A673 (cell line): ENCODE data around the gene CDC42BPB. TPM values are rescaled to one million over a fixed set of nuclear protein-coding genes. Genes with fewer than 3 reads are reported as not detected.

Experiments used
- BruUV-seq: library from RNA; stranded (reverse); fragments of 400-500 nt; replicated peaks from 2 replicates; lab custom pipeline; 2021; lab: Mats Ljungman, UMichigan
- CTCF ChIA-PET: fragments of 300-600 bp; sonication (Branson Sonifier 250); formaldehyde crosslinking; loops from one replicate; lab custom pipeline; 2022; ENCODE audit warnings: antibody characterized with exemption; lab: Charles Lee
- POLR2A ChIA-PET: fragments of 300-600 bp; sonication (Branson Sonifier 250); formaldehyde crosslinking; loops from one replicate; lab custom pipeline; 2022; ENCODE audit warnings: antibody characterized with exemption; ENCODE audit not compliant: low non-redundant PET; lab: Charles Lee
- DNase-seq: peaks from one replicate; pipeline ENCODE4 v3.0.0-alpha.2; 2015; ENCODE audit warnings: low spot score
- H3K27ac ChIP-seq: fragments of 200-600 bp; sonication (generic); 2 replicates; pipeline ENCODE4 v1.5.1; 2016; ENCODE audit warnings: mixed run types, low read depth, mild to moderate bottlenecking, mixed read lengths, antibody characterized with exemption, low read length; ENCODE audit not compliant: poor library complexity, severe bottlenecking
- H3K27me3 ChIP-seq: fragments of 200-600 bp; sonication (generic); replicated peaks from 2 replicates; pipeline ENCODE4 v1.6.1; 2017; ENCODE audit warnings: mixed run types, low read depth, mild to moderate bottlenecking, mixed read lengths, antibody characterized with exemption, low read length; ENCODE audit not compliant: insufficient read depth, poor library complexity
- H3K36me3 ChIP-seq: fragments of 200-600 bp; sonication (generic); 2 replicates; pipeline ENCODE4 v1.6.1; 2016; ENCODE audit warnings: mixed run types, mild to moderate bottlenecking, mixed read lengths, antibody characterized with exemption, low read length; ENCODE audit not compliant: insufficient read depth, poor library complexity, severe bottlenecking
- H3K4me1 ChIP-seq: fragments of 200-600 bp; sonication (generic); 2 replicates; pipeline ENCODE4 v1.6.1; 2017; ENCODE audit warnings: mixed run types, mild to moderate bottlenecking, mixed read lengths, antibody characterized with exemption, low read length; ENCODE audit not compliant: insufficient read depth, poor library complexity, severe bottlenecking
- H3K4me3 ChIP-seq: fragments of 200-600 bp; sonication (generic); 2 replicates; pipeline ENCODE4 v1.5.1; 2016; ENCODE audit warnings: low read depth, mixed run types, mild to moderate bottlenecking, mixed read lengths, low read length; ENCODE audit not compliant: poor library complexity, severe bottlenecking
- H3K9me3 ChIP-seq: fragments of 200-600 bp; sonication (generic); 2 replicates; pipeline ENCODE4 v1.6.1; 2016; ENCODE audit warnings: mixed run types, low read depth, mild to moderate bottlenecking, mixed read lengths, antibody characterized with exemption, low read length; ENCODE audit not compliant: poor library complexity, severe bottlenecking
- CTCF ChIP-seq: fragments of 300-800, 200-600 bp; sonication (generic); conservative IDR thresholded peaks from 2 replicates; pipeline ENCODE4 v1.5.1; 2017; ENCODE audit warnings: low read depth, mild to moderate bottlenecking, antibody characterized with exemption, low read length, moderate library complexity, mixed read lengths
- EZH2 ChIP-seq: fragments of 200-600 bp; sonication (generic); IDR thresholded peaks from 2 replicates; pipeline ENCODE4 v1.6.1; 2017; ENCODE audit warnings: borderline replicate concordance, low read depth, mild to moderate bottlenecking, mixed read lengths, antibody characterized with exemption, low read length; ENCODE audit not compliant: poor library complexity, severe bottlenecking
- intact Hi-C: fragments of 100-400 bp; cut with micrococcal nuclease; formaldehyde crosslinking; loops from one replicate; pipeline ENCODE4 v1.10.0; 2022; ENCODE audit not compliant: unreplicated experiment
- total RNA-seq: library from RNA; stranded (reverse); gene quantifications from 2 replicates; pipeline ENCODE4 v1.2.3, GENCODE V29; 2021

Gene CDC42BPB
- total RNA-seq, 1 experiment from 2014 or later, result 103 TPM

- POLR2A ChIA-PET, result no interaction called here
- Histone ChIP-seq H3K9me3 (no peaks in the 10 kb centered on the region), H3K4me3 (no peak overlapping the region), H3K27me3 (no peaks in the 10 kb centered on the region), H3K36me3 (peaks cover 10% of the 10 kb centered on the region), H3K27ac (no peak overlapping the region), H3K4me1 (no peaks in the 10 kb centered on the region)
- intact Hi-C loops, result no loop called here
- BruUV-seq, result no TSS peak
- TF ChIP-seq CTCF, result no peak
- TF ChIP-seq EZH2, result no peak
- DNase-seq, result no peak
- CTCF ChIA-PET, result interaction anchor here (0.6 kb wide), 1 partner anchor 211 kb away, joined by 5 read pairs; no protein-coding TSS in a partner anchor
These were observed 150.6 kb downstream of the CDC42BPB start for GRCh38 chr14:102906616-102907302.

GRCh38 chr14:102905116-102906108, 151.9 kb downstream of the CDC42BPB start:
- CTCF ChIA-PET, result no interaction called here
- Histone ChIP-seq H3K27me3 (no peaks in the 10 kb centered on the region), H3K4me3 (no peak overlapping the region), H3K4me1 (no peaks in the 10 kb centered on the region), H3K9me3 (no peaks in the 10 kb centered on the region), H3K36me3 (peaks cover 10% of the 10 kb centered on the region), H3K27ac (no peak overlapping the region)
- POLR2A ChIA-PET, result interaction anchor here (0.6 kb wide), 1 partner anchor 358 kb away, joined by 3 read pairs; no protein-coding TSS in a partner anchor
- BruUV-seq, result TSS peak; percentile 38
- no peak for DNase-seq
- no peak for TF ChIP-seq CTCF
- TF ChIP-seq EZH2, result no peak
- intact Hi-C loops, result no loop called here

- no peak overlapping the region for H3K27ac ChIP-seq
- TF ChIP-seq EZH2 (no peak), CTCF (no peak)
- no peaks in the 10 kb centered on the region for H3K27me3 ChIP-seq
- ChIA-PET CTCF (no interaction called here), POLR2A (no interaction called here)
- peaks cover 10% of the 10 kb centered on the region for H3K36me3 ChIP-seq
- intact Hi-C loops, result no loop called here
- DNase-seq, result no peak
- H3K4me3 ChIP-seq, result no peak overlapping the region
- H3K4me1 ChIP-seq, result no peaks in the 10 kb centered on the region
- BruUV-seq, result no TSS peak
- no peaks in the 10 kb centered on the region for H3K9me3 ChIP-seq
These were observed 153.3 kb downstream of the CDC42BPB start for GRCh38 chr14:102903889-102904512.
